ENCODE data around the gene LY6G6D.

LY6G6D gene

DNA sequence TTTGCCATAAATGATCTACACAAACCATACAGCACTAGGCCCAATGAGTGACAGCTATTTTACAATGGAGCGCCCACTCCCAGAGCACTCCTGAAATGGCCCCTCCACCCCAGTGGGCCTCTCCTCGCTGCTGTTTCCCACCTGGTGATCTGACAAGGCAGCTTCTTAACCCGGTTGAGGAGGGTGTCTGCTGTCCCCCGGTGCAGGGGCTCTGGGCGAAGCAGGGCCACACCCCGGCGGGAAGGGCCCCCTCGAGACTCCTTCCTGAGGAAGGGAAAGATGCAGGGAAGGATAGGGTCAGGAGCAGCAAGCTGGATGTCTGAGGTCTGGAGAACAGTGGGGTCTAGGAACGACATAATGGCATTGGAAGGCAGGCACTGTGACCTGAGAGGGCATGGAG, 22.3 kb upstream of the LY6G6D start:
- Histone ChIP-seq H3K9ac (ENCODE audit: low read length) (no peak overlapping the region), H3K27me3 (ENCODE audit: low read depth, low read length) (no peaks in the 10 kb centered on the region), H4K20me1 (ENCODE audit: insufficient read depth, low read length) (no peaks in the 10 kb centered on the region), H3K4me1 (ENCODE audit: low read length) (peaks cover 5% of the 10 kb centered on the region; the same call in 1 of the 2 replicates), H2AFZ (ENCODE audit: low read depth, low read length) (no peak overlapping the region), H3K79me2 (ENCODE audit: low read length) (no peaks in the 10 kb centered on the region), H3K27ac (ENCODE audit: low read length) (no peak overlapping the region), H3K4me2 (ENCODE audit: low read length) (no peak overlapping the region), H3K4me3 (ENCODE audit: low read length) (no peak overlapping the region), H3K9me3 (ENCODE audit: insufficient read depth, low read length) (no peaks in the 10 kb centered on the region), H3K36me3 (replicated peaks; ENCODE audit: low read depth, low read length) (peaks cover 2% of the 10 kb centered on the region)
- TF ChIP-seq EZH2phosphoT487 (IDR thresholded peaks at IDR 0.05; ENCODE audit: low read depth), result no peak
- TF ChIP-seq, protein P1, sequence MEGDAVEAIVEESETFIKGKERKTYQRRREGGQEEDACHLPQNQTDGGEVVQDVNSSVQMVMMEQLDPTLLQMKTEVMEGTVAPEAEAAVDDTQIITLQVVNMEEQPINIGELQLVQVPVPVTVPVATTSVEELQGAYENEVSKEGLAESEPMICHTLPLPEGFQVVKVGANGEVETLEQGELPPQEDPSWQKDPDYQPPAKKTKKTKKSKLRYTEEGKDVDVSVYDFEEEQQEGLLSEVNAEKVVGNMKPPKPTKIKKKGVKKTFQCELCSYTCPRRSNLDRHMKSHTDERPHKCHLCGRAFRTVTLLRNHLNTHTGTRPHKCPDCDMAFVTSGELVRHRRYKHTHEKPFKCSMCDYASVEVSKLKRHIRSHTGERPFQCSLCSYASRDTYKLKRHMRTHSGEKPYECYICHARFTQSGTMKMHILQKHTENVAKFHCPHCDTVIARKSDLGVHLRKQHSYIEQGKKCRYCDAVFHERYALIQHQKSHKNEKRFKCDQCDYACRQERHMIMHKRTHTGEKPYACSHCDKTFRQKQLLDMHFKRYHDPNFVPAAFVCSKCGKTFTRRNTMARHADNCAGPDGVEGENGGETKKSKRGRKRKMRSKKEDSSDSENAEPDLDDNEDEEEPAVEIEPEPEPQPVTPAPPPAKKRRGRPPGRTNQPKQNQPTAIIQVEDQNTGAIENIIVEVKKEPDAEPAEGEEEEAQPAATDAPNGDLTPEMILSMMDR (IDR thresholded peaks at IDR 0.05; ENCODE audit: low read depth, low read length), result no peak

DNA sequence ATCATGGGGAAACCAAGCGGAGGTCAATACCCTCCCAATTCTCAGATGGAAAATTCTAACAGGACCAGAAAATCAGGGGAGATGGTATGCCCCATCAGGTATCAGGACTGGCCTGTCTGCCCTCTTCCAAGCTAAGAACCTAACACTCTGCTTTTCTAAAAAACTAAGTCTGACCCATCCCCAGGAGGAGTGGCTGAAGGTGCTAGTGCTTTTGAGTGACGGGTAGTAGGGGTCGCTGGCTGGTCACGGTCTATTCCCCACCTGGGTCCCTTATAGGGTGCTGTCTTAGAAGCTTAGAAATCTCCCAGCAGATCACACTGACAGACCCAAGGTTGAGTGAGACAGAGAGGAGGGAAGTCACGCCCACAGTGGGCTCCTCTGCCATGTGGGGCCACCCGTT, 21.6 kb upstream of the LY6G6D start:
- Histone ChIP-seq H3K9me3 (ENCODE audit: insufficient read depth, low read length) (no peaks in the 10 kb centered on the region), H3K36me3 (replicated peaks; ENCODE audit: low read depth, low read length) (peaks cover 2% of the 10 kb centered on the region)

DNA sequence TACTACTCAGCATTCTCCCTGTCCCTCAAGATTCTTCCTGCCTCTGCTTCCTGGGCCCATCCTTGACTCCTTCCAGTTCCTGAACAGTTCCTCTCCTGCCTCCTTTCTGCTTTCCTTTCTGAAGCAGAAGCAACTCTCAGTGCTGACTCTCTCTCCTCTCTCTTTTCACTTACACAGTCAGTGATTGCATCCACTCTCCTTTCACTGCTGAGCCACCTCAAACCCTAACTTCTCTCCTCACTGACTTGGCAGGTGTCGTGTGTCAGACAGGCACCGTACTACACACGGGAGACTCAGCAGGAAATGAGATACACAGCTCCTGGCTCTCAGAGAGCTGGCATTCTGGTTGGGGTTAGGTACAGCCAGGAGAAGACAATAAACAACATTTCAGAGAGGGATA, 17.6 kb upstream of the LY6G6D start:
- no peak overlapping the region for H2AFZ ChIP-seq (ENCODE audit: low read depth, low read length)
- H3K9ac ChIP-seq (ENCODE audit: low read length), result no peak overlapping the region
- peaks cover 14% of the 10 kb centered on the region for H3K79me2 ChIP-seq (ENCODE audit: low read length)
- no peak overlapping the region for H3K4me3 ChIP-seq (ENCODE audit: low read length)
- H4K20me1 ChIP-seq (ENCODE audit: insufficient read depth, low read length), result no peaks in the 10 kb centered on the region
- H3K4me1 ChIP-seq (ENCODE audit: low read length), result peaks cover 8% of the 10 kb centered on the region
- TF ChIP-seq, protein P1 (IDR thresholded peaks at IDR 0.05; ENCODE audit: low read depth, low read length), result no peak
- no peak for TF ChIP-seq EZH2phosphoT487 (IDR thresholded peaks at IDR 0.05; ENCODE audit: low read depth)
- H3K27ac ChIP-seq (ENCODE audit: low read length), result no peak overlapping the region
- H3K36me3 ChIP-seq (replicated peaks; ENCODE audit: low read depth, low read length), result no peaks in the 10 kb centered on the region
- no peaks in the 10 kb centered on the region for H3K27me3 ChIP-seq (ENCODE audit: low read depth, low read length)
- no peak overlapping the region for H3K4me2 ChIP-seq (ENCODE audit: low read length)
- no peaks in the 10 kb centered on the region for H3K9me3 ChIP-seq (ENCODE audit: insufficient read depth, low read length)

More for the DNA sequence above, 21.6 kb upstream of the LY6G6D start:
- no peak overlapping the region for H3K4me3 ChIP-seq (ENCODE audit: low read length)
- peaks cover 5% of the 10 kb centered on the region; the same call in 1 of the 2 replicates for H3K4me1 ChIP-seq (ENCODE audit: low read length)
- no peak overlapping the region for H3K4me2 ChIP-seq (ENCODE audit: low read length)
- no peaks in the 10 kb centered on the region for H4K20me1 ChIP-seq (ENCODE audit: insufficient read depth, low read length)
- no peaks in the 10 kb centered on the region for H3K79me2 ChIP-seq (ENCODE audit: low read length)
- no peak overlapping the region for H3K9ac ChIP-seq (ENCODE audit: low read length)
- TF ChIP-seq, protein P1 (IDR thresholded peaks at IDR 0.05; ENCODE audit: low read depth, low read length), result no peak
- no peak for TF ChIP-seq EZH2phosphoT487 (IDR thresholded peaks at IDR 0.05; ENCODE audit: low read depth)
- H3K27me3 ChIP-seq (ENCODE audit: low read depth, low read length), result no peaks in the 10 kb centered on the region
- no peak overlapping the region for H2AFZ ChIP-seq (ENCODE audit: low read depth, low read length)
- H3K27ac ChIP-seq (ENCODE audit: low read length), result no peak overlapping the region

DNA sequence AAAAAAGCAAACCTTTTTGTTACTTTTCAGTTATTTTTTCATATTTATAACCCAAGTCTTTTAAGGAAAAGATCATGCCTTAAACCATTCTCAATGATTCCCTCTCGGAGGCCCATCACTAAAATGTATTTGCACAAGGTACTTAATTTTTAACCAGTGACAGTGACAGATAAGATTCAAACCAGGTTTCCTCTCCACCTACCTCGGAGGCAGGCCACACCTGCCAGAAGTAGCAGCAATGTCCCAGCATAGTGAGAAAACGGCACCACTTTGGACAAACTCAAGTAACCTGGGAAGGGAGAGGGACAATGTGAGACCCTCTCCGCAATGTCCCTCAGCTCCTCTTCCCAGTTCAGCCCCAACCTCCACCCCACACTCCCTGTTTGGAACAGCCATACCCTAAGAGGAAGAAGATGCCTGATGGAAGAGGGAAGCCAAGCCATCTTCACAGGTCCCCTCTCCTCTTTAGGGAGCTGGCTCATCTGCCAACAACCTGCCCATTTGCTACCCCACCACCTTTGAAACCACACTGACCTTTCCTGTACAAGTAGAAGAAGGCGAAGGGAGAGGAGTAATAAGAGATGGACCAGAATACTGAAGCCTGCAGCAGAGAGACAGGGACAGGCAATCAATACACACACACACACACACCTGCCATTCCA, 14.3 kb upstream of the LY6G6D start:
- H3K9me3 ChIP-seq (ENCODE audit: insufficient read depth, low read length), result no peaks in the 10 kb centered on the region
- TF ChIP-seq, protein P1 (IDR thresholded peaks at IDR 0.05; ENCODE audit: low read depth, low read length), result no peak
- no peak for TF ChIP-seq EZH2phosphoT487 (IDR thresholded peaks at IDR 0.05; ENCODE audit: low read depth)
- H3K9ac ChIP-seq (ENCODE audit: low read length), result no peak overlapping the region
- no peak overlapping the region for H3K4me3 ChIP-seq (ENCODE audit: low read length)
- H2AFZ ChIP-seq (ENCODE audit: low read depth, low read length), result no peak overlapping the region
- H3K27ac ChIP-seq (ENCODE audit: low read length), result no peak overlapping the region
- H4K20me1 ChIP-seq (ENCODE audit: insufficient read depth, low read length), result no peaks in the 10 kb centered on the region
- no peaks in the 10 kb centered on the region for H3K36me3 ChIP-seq (replicated peaks; ENCODE audit: low read depth, low read length)
- H3K4me2 ChIP-seq (ENCODE audit: low read length), result no peak overlapping the region
- peaks cover 18% of the 10 kb centered on the region for H3K79me2 ChIP-seq (ENCODE audit: low read length)
- H3K4me1 ChIP-seq (ENCODE audit: low read length), result peaks cover 12% of the 10 kb centered on the region
- no peaks in the 10 kb centered on the region for H3K27me3 ChIP-seq (ENCODE audit: low read depth, low read length)

Measured in OCI-LY3 (cell line).